ENCODE measurements around the gene PRND.
"Not testable (repeated sequence)": the region's sequence is repeated elsewhere in the genome, so short reads cannot be mapped to it uniquely, and the experiment has no call there.

The PRND gene

DNA sequence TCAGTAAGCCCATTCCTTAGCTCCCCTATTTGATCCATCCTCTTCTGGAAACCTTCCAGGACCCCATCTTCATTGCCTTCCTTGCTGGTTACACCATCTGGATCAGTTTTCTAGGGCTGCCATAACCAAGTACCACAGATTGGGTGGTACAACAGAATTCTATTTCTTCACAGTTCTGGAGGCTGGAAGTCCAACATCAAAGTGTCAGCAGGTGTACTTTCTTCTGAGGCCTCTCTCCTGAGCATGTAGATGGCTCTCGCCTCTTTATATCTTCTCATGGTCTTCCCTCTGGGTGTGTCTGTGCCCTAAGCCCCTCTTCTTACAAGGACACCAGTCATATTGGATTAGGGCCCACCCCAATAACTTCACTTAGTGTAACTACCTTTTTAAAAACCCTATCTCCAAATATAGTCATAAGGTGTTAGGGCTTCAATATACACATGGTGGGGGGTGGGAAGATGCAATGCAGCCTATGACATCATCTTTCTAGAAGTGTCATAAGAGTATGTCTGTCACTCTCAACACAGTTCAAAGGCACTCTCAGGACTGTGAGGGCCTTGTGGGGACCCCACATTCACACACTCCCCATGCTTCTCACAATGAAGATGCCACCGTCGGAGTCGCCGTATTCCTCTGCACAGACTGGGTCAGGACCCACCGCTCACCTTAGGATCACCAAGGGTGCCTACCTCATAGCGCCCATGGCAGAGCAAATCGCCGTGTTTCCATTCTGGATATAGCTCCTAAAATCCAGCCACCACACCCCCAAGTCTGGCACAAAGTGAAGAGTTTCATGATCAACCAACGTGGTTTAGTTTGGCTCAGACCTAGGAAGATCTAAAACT lies 12.2 kb upstream of the PRND start:
- DNase-seq, result no peak

DNA sequence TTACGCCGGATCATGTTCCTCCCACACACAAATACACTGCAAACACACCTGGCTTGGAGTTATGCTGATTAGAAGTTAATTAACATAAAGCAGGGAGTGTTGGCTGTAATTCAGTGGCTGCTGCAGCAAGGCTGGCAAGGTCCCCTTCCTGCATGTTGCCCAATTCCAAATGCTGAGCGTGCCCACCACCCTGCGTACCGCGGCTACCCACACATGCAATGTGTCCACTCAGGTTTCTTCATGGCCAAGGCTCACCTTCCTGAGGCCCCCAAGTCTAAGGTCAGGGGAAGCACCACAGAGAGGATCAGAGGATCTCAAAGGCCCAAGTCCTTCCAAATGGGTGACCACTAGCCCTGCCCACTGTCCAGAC lies 11.6 kb upstream of the PRND start:
- DNase-seq, result no peak

DNA sequence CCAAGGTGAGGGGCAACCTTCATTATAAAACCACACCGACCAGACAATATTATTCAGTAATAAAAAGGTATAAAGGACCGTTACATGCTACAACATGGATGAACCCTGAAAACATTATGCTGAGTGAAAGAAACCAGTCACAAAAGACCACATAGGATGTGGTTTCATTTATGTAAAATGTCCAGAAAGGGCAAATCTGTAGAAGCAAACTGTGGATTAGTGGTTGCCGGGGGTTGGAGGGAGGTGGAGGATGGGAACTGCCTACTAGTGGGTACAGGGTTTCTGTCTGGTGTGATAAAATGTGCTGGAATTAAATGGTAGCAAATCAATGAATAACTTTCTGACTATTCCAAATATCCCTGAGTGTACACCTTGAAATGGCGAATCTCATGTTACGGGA lies 10.2 kb upstream of the PRND start:
- DNase-seq, result no peak

DNA sequence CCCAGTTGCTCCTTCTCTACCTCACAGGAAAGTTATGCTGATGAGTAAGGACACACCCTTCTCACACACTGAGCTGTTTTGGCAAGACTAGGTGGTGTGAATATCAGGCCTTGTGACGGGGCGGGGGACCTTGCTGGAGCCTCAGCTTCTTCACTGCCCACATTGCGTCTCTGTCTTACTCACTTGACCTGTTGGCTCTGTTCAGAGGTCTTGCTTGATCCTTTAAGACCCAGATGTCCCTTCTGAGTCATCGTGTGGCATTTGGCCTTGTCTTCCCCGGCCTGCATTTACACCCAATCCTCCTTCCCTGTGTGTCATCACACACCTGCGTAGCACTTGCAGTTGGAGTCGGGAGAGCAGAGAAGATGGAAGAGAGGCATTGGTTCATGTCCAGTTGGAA lies 8.3 kb upstream of the PRND start:
- no peak for DNase-seq

DNA sequence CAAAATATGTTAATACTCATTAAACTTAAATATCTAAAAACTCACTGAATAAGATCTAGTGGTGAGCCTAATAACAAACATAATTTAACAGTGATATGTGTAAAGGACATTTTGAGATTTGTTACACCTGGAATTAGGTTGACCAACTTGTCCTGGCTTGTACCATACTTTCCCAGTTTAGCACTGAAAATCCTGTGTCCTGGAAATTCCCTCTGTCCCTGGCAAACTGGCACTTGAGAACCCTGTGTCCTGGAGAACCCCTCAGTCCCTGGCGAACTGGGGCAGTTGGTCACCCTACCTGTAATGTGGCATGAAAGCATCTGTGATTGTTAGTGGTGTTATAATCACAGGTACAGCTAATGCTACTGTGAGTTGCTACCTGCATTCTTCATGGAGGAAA lies 6.9 kb upstream of the PRND start:
- no peak for DNase-seq

DNA sequence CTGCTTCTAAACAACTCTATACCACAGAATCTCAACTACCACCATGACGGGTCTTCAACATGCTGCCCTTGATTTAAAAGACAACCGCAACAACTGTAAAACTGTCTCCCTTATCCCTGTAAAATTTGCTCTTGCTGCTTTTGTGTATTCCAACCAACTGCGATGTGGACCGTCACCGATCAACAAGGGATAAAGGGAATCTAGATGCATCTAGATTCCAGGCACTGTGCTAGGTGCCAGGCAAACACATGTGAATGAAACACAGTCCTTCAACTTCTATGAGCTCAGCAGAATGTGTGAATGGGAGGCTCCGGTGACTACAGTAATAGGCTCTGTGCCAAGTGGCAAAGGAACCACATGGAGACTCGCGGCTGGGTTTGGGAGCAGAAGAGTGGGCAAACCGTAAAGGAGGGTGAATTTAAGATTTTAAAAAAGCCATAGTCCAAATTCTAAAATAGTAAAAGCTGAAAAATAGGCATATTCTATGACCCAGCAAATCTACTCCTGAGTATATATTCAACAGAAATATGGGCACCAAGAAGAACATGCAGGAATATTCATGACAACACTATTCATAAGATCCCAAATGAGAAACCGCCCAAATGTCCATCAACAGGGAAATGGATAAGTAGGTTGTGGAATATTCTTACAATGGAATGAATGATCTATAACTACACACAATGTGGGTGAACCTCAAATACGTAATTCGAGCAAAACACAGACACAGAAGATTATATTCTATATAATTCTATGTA lies 3.7 kb upstream of the PRND start:
- no peak for DNase-seq

DNA sequence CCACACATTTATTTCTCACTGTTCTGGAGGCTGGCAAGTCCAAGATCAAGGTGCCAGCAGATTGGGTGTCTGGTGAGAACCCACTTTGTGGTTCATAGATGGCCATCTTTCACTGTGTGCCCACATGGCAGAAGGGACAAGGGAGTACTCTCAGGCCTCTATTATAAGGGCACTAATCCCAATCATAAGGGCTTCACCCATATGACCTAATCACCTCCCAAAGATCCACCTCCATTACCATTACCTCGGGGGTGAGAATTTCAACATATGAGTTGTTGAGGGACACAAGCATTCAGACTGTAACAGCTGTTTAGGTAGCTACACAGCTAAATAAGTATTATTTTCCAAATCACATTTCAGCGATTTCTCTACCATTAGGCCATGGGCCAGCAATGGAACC lies 2.5 kb upstream of the PRND start:
- no peak for DNase-seq

DNA sequence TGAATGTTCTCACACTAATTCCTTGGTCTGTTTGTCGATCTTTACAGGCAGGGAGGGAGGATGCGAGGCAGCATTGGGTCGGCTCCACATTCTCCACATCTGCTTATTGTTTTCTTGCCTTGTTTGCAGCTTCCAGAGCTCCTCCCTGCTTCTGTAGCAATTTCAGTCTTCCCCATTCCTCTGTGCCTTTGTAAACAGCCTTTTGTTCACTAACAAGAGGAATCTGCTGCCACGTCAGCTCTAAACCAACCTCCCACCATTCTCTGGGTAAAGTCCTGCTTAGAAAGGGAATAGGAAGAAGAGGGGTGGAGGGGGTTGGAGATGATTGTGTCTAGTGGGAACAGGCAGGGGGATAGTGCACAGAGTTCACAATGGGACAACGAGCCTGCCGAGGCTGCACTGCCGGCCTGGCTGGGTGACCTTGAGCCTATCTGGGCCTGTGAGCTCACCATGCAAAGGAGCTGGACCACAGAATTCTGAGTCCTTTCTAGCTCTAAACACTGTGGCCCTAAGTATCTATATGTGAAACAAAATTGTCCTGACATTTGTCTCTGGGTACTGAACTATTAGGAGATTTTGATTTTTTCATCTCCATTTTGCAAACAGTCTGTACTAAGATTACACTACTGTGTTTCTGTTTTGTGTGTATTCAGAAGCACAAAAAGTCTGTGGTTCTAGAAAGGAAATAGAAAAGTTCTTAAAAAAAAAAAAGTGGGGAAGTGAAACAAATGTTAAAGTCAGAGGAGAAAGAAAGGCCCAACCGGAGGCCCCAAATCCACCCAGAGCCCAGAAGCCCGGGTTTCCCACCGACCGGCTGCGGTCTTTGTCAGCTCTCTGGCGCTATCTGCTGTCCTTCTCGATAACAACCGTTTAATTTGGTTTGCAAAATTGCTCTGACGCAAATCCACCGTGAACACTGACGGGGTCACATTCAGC lies 1.4 kb upstream of the PRND start:
- no peak for DNase-seq

DNA sequence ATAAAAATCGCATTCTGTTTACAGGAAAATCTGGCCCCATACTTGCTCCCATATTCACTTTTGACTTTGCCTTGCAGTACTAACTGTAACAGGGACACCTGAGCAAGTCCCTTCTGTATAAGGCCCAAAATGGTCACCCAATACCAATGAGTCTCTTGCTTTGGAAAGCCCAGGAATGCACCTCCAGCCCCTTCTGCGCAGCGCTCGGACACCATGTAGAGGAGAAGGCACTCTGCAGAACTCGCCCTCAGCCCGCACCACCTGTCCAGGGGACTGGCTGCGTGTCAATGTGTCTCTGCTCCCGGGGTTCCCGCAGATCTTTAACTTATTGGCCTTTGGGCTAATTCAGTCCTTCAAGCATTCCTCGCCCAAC lies 746 bp upstream of the PRND start:
- no peak for DNase-seq

DNA sequence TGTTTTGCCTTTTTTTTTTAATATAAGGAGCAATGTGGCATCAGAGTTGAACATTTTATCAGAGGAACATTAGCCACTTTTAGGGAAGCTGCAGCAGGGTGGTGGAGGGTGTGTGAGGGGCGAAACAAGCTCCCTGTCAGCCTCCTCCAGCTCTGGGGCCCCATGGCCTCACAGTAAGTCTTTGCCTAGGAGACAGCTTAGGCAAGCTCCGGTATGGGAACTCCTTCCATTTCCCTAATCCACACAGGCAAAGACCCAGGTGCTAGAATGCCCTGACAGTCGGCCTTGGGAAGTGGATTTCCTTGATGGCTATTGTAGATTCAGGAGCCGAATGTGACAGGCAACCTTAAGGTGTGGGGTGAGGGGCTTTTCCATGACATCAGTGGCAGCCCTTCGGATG lies 862 bp downstream of the PRND start:
- no peak for DNase-seq

DNA sequence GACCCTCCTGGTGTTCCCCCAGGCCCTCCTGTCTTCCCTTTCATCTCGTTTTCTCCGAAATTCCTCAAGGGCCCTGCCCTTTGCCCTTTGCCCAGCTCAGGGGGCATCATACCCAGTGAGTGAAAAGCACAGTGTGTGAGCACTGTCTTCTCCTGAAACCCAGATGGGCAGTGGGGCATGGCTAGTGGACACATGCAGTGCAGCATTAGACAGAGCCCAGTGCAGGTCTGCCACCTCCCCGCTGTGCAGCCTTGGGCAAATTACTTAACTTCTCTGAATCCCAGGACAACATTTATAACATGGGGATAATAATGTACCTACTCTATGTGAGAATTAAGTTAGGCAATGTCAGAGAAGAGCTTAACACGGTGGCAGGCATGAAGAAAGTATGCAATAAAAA lies 1.3 kb downstream of the PRND start:
- no peak for DNase-seq

DNA sequence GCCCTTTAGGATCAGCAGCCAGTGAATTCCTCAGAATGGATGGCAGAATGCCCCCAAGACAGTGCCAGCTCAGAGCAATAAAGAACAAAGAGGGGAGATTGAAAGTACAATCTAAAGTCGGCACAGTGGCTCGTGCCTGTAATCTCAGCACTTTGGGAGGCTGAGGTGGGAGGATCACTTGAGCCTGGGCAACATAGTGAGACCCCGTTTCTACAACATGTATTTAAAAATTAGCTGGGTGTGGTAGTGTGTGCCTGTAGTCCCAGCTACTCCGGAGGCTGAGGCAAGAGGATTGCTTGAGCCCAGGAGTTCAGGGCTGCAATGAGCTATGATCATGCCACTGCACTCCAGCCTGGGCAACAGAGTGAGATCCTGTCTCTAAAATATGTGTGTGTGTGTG lies 1.8 kb downstream of the PRND start:
- DNase-seq, result not testable (repeated sequence)

DNA sequence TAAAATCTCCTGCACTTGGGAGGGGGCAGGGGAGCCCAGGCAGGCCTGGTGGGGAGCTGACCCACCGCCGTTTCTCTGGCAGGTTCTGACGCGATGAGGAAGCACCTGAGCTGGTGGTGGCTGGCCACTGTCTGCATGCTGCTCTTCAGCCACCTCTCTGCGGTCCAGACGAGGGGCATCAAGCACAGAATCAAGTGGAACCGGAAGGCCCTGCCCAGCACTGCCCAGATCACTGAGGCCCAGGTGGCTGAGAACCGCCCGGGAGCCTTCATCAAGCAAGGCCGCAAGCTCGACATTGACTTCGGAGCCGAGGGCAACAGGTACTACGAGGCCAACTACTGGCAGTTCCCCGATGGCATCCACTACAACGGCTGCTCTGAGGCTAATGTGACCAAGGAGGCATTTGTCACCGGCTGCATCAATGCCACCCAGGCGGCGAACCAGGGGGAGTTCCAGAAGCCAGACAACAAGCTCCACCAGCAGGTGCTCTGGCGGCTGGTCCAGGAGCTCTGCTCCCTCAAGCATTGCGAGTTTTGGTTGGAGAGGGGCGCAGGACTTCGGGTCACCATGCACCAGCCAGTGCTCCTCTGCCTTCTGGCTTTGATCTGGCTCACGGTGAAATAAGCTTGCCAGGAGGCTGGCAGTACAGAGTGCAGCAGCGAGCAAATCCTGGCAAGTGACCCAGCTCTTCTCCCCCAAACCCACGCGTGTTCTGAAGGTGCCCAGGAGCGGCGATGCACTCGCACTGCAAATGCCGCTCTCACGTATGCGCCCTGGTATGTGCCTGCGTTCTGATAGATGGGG lies 3.0 kb downstream of the PRND start:
- no peak for DNase-seq

DNA sequence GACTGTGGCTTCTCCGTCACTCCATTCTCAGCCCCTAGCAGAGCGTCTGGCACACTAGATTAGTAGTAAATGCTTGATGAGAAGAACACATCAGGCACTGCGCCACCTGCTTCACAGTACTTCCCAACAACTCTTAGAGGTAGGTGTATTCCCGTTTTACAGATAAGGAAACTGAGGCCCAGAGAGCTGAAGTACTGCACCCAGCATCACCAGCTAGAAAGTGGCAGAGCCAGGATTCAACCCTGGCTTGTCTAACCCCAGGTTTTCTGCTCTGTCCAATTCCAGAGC lies 3.5 kb downstream of the PRND start:
- DNase-seq, result no peak

DNA sequence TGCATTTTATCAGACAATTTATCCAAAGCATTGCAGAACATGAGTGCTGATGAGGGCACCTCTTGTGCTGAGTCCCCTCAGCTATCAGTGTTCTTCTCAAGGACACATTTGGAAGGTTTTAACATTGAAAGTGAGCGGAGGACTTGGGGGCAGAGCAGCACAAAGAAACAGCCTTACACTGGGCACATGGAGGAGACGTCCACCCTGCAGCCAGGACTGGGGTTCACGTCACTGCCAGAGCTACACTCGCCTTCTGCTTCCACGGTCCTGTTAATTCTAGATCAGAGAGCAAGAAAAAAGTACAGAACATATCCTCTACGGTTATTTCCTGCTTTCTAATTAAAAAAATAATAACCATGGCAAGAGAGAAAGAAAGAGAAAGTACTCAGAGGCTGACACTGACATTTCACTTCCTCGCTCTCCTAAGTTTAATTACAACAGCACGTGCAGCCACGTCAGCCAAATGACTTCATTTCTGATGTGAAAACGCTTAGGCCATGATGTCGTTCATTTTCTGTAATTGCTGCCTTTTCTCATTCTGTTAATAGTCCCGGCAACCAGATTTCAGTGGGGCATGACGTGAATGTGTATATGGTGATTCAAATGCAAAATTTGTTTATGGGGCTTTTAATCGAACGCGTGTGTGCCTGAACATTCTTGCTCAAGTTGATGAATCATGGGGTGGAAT lies 5.1 kb downstream of the PRND start:
- DNase-seq, result no peak

DNA sequence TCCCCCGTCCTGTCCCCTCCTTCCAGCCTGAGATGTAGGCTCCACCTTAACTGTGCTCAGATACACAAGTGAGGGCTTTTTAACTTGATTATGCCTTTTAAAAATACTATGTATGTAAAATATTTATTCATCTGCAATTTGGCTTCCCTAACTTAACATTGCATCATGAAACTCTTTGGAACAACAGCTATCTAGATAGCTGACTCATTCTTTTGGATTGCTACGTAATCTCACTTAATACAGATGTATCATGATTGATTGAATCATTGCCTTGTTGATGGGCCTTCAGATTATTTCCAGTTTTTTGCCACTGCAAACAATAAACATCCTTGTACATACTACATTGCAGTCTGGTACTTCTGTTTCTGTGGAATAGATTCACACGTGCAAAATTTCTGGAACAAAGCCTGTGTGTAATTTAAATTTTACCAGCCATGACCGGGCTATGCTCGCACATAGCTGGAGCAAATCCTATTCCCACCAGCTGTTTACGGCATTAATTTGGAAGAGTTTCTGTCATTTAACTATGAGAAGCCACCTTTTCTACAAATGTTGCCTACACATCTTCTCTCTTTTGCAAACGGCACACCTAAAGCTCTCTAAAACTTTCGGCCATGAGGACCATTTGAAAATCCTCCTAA lies 6.5 kb downstream of the PRND start:
- DNase-seq, result no peak

DNA sequence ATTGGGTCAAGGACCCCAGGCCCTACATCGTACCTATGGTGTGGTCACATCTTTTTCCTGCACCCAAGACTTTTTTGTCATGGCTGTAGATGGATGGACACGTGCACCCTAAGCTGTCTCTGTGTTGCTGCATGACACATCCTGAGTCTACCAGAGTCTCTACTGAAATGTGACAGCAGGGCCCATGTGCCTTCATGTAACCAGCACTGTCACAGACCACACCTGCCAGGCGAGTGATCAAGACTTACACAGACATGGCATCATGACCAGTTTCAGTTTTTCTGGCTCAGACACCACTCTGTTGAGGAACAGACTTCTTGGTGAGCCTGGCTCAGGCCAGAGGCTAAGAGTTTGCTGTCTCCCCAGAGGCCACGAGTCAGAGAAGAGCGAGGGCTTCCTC lies 7.6 kb downstream of the PRND start:
- DNase-seq, result no peak

DNA sequence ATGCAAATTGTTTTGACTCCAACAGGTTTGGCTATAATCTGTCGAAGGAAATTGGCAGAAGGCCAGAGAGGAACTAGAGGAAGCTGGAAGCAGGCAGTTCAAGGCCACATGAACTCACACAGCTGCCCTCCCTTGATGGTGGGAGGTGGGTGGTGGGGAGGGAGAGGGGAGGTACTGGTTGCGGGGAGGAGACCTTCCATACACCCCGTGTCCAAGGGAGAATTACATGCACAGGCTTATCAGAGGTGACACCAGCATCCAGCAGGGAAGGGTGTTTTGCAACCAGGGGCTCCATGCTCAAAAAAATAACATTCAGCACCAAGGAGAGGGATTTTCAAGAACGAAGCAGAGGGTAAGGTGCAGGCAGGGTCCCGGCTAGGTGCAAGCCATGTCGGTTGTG lies 9.1 kb downstream of the PRND start:
- DNase-seq, result peak; percentile 28

DNA sequence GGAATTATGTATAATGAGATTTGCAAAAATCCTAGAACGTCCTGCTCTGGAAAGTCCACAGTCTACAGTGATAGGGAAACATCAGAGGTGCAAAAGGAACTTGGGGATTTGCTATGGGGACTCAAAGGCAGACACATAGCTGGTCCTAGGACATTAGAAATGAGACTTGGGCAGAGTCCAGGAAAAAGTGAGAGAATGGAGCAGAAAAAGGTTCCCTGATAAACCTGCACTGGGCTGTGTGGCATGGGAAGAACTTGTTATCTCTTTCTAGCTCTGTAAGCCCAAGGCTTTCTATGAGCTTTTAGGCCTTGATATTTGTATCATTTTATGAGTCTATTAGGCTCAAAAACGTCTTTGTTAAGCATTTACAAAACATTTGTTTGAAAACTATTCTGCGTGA lies 15.2 kb downstream of the PRND start:
- no peak for DNase-seq

DNA sequence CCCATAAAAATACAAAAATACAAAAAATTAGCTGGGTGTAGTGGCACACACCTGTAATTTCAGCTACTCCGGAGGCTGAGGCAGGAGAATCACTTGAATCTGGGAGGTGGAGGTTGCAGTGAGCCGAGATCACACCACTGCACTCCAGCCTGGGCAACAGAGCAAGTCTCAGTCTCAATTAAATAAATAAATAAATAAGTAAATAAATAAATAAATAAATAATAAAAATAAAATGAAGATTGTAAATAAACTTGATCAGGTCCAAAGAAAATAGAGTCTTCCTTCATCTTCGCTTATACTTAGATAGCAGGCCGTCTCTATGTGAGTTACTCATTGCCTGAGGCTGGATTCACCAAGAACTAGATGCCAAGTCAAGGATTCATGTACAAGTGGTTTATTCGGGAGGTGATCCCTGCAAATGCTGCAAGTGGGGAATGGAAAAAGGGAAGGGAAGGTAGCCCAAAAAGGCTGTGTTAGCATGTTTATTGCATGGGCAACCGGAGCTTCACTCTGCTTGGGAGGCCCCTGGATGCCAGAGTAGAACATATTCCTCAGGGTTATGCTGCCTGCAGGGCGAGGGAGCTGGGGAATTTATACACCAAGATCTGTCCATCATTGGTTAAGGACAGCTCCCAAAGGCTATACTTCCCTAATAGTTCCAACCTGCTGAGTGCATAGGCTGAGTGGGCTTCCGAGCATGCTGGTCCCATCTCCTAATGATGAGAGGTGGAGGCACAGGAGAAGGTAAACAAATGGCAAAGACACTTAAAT lies 16.3 kb downstream of the PRND start:
- DNase-seq, result no peak

Data from DMS153 (cell line).